HG03520 (cell line): Measurements from ENCODE around the gene FADS6.

Experiments
- ATAC-seq: cut with Tn5 transposase; IDR thresholded peaks from one replicate; pipeline ENCODE4 v1.9.1; 2021; ENCODE audit warnings: mild to moderate bottlenecking, moderate library complexity; ENCODE audit not compliant: unreplicated experiment

FADS6 gene

GRCh38 chr17:74833501-74834377 is 59.7 kb downstream of the FADS6 start:
- no peak for ATAC-seq

- ATAC-seq, result no peak
Measured at GRCh38 chr17:74832421-74832820, 61.0 kb downstream of the FADS6 start.

- ATAC-seq, result no peak
Measured at GRCh38 chr17:74831444-74832146, 61.8 kb downstream of the FADS6 start.

GRCh38 chr17:74830861-74831260 is 62.6 kb downstream of the FADS6 start:
- no peak for ATAC-seq

- no peak for ATAC-seq
Measured at GRCh38 chr17:74827800-74828199, 65.6 kb downstream of the FADS6 start.
